Smooth muscle cell (in vitro differentiated cells): ENCODE results near the gene MCC. TPM values are rescaled to one million over a fixed set of nuclear protein-coding genes. Genes with fewer than 3 reads are reported as not detected.

Source experiments
- DNase-seq: peaks from one replicate; lab custom pipeline; 2025; ENCODE audit not compliant: unreplicated experiment; lab: John Stamatoyannopoulos, UW
- H2AFZ ChIP-seq: fragments of 200-600 bp; sonication (generic); 2 replicates; pipeline ENCODE4 v1.6.0; 2016; ENCODE audit warnings: antibody characterized with exemption, low read depth, mild to moderate bottlenecking
- H3F3A ChIP-seq: fragments of 200-600 bp; sonication (generic); 2 replicates; pipeline ENCODE4 v1.6.0; 2017; ENCODE audit warnings: antibody characterized with exemption, low read depth
- H3K27ac ChIP-seq: fragments of 200-600 bp; sonication (generic); 2 replicates; pipeline ENCODE4 v1.5.1; 2016; ENCODE audit warnings: low read depth, mild to moderate bottlenecking
- H3K27me3 ChIP-seq: fragments of 200-600 bp; sonication (generic); 2 replicates; pipeline ENCODE4 v1.6.1; 2016; ENCODE audit warnings: low read depth, mild to moderate bottlenecking
- H3K36me3 ChIP-seq: fragments of 200-600 bp; sonication (generic); 2 replicates; pipeline ENCODE4 v1.5.1; 2016; ENCODE audit warnings: low read depth
- H3K4me1 ChIP-seq: fragments of 200-600 bp; sonication (generic); 2 replicates; pipeline ENCODE4 v1.5.1; 2016; ENCODE audit warnings: low read depth
- H3K4me2 ChIP-seq: fragments of 200-600 bp; sonication (generic); 2 replicates; pipeline ENCODE4 v1.6.0; 2016; ENCODE audit warnings: mild to moderate bottlenecking
- H3K4me3 ChIP-seq: fragments of 200-600 bp; sonication (generic); 2 replicates; pipeline ENCODE4 v1.5.1; 2016; ENCODE audit warnings: mild to moderate bottlenecking
- H3K79me2 ChIP-seq: fragments of 200-600 bp; sonication (generic); 2 replicates; pipeline ENCODE4 v1.6.0; 2016; ENCODE audit warnings: low read depth, mild to moderate bottlenecking
- H3K9ac ChIP-seq: fragments of 200-600 bp; sonication (generic); 2 replicates; pipeline ENCODE4 v1.6.0; 2016; ENCODE audit warnings: low read depth
- H3K9me3 ChIP-seq: fragments of 200-600 bp; sonication (generic); replicated peaks from 2 replicates; pipeline ENCODE4 v1.5.1; 2016; ENCODE audit warnings: low read depth
- H4K20me1 ChIP-seq: fragments of 200-600 bp; sonication (generic); 2 replicates; pipeline ENCODE4 v1.6.0; 2016; ENCODE audit warnings: low read depth
- CTCF ChIP-seq: fragments of 200-600 bp; sonication (generic); IDR thresholded peaks from 2 replicates; pipeline ENCODE4 v1.5.1; 2017; ENCODE audit warnings: borderline replicate concordance, mild to moderate bottlenecking, antibody characterized with exemption; ENCODE audit not compliant: insufficient read depth, poor library complexity, severe bottlenecking
- WGBS: methylation state at CpG from one replicate; pipeline ENCODE4 v1.1.7; 2016; ENCODE audit warnings: low lambda C conversion rate; 5-methylcytosine and 5-hydroxymethylcytosine counted together
- polyA plus RNA-seq: library from polyadenylated mRNA; unstranded; fragments of >200 nt; fragmentation: Nextera tagmentation; extraction: Ambion mirVana; gene quantifications from 2 replicates; pipeline ENCODE4 v1.2.1, GENCODE V29; 2016
- total RNA-seq: library from RNA; depleted of rRNA; stranded (reverse); fragments of >200 nt; gene quantifications from 2 replicates; pipeline ENCODE4 v1.2.3, GENCODE V29; 2014

The MCC gene
- total and polyA plus RNA-seq, 2 experiments from 2014 or later: 5.8 to 19.2 TPM

GRCh38 chr5:113182658-113183344 lies 305.5 kb downstream of the MCC start:
- H3F3A ChIP-seq: no peaks in the 10 kb centered on the region
- H3K9ac ChIP-seq: no peak overlapping the region
- DNase-seq: no peak
- H3K27ac ChIP-seq: no peak overlapping the region
- H3K36me3 ChIP-seq: no peaks in the 10 kb centered on the region
- peaks cover 34% of the 10 kb centered on the region for H4K20me1 ChIP-seq
- 94% methylated on average over 11 of the region's 11 CpGs for WGBS
- no peak for TF ChIP-seq CTCF
- no peak overlapping the region for H2AFZ ChIP-seq
- H3K9me3 ChIP-seq: no peaks in the 10 kb centered on the region
- no peaks in the 10 kb centered on the region for H3K4me1 ChIP-seq
- H3K79me2 ChIP-seq: peaks cover 4% of the 10 kb centered on the region
- H3K27me3 ChIP-seq: peaks cover 7% of the 10 kb centered on the region
- no peak overlapping the region for H3K4me2 ChIP-seq
- H3K4me3 ChIP-seq: no peak overlapping the region

- H3K27ac ChIP-seq: no peak overlapping the region
- H2AFZ ChIP-seq: no peak overlapping the region
- H4K20me1 ChIP-seq: peaks cover 31% of the 10 kb centered on the region
- DNase-seq: no peak
- no peak overlapping the region for H3K4me2 ChIP-seq
- H3K27me3 ChIP-seq: peaks cover 7% of the 10 kb centered on the region
- no peaks in the 10 kb centered on the region for H3F3A ChIP-seq
- no peak overlapping the region for H3K9ac ChIP-seq
- no peak overlapping the region for H3K4me3 ChIP-seq
- no peaks in the 10 kb centered on the region for H3K4me1 ChIP-seq
- no peaks in the 10 kb centered on the region for H3K9me3 ChIP-seq
- WGBS: 77% methylated on average over 3 of the region's 3 CpGs
- TF ChIP-seq CTCF: no peak
- peaks cover 4% of the 10 kb centered on the region for H3K79me2 ChIP-seq
- H3K36me3 ChIP-seq: no peaks in the 10 kb centered on the region
Measured at GRCh38 chr5:113181853-113182490, 306.3 kb downstream of the MCC start.

- Histone ChIP-seq H3K79me2 (peaks cover 4% of the 10 kb centered on the region), H3K9me3 (no peaks in the 10 kb centered on the region), H3K9ac (no peak overlapping the region), H3K36me3 (no peaks in the 10 kb centered on the region), H3K27ac (no peak overlapping the region), H3K4me3 (no peak overlapping the region), H3K4me1 (no peaks in the 10 kb centered on the region), H3K27me3 (peaks cover 7% of the 10 kb centered on the region), H2AFZ (no peak overlapping the region), H3K4me2 (no peak overlapping the region), H3F3A (no peaks in the 10 kb centered on the region), H4K20me1 (peaks cover 30% of the 10 kb centered on the region)
- no peak for DNase-seq
- WGBS: 96% methylated on average over 1 of the region's 1 CpG
- TF ChIP-seq CTCF: no peak
Measured at GRCh38 chr5:113181409-113181808, 306.8 kb downstream of the MCC start.

- no peak overlapping the region for H3K9ac ChIP-seq
- H3K27ac ChIP-seq: no peak overlapping the region
- H4K20me1 ChIP-seq: peaks cover 10% of the 10 kb centered on the region
- H2AFZ ChIP-seq: no peak overlapping the region
- no peaks in the 10 kb centered on the region for H3K36me3 ChIP-seq
- H3K4me3 ChIP-seq: no peak overlapping the region
- no peak overlapping the region for H3K4me2 ChIP-seq
- H3K9me3 ChIP-seq: no peaks in the 10 kb centered on the region
- no peak for TF ChIP-seq CTCF
- peaks cover 6% of the 10 kb centered on the region for H3K79me2 ChIP-seq
- no peak for DNase-seq
- H3K27me3 ChIP-seq: peaks cover 7% of the 10 kb centered on the region
- H3F3A ChIP-seq: no peaks in the 10 kb centered on the region
- H3K4me1 ChIP-seq: no peaks in the 10 kb centered on the region
Measured at GRCh38 chr5:113179156-113179555, 309.1 kb downstream of the MCC start.
